HG03135 (cell line): ENCODE measurements around the gene APOA5.

Source experiments
- ATAC-seq: cut with Tn5 transposase; IDR thresholded peaks from one replicate; pipeline ENCODE4 v1.9.1; 2021; ENCODE audit warnings: mild to moderate bottlenecking, moderate library complexity; ENCODE audit not compliant: unreplicated experiment

APOA5 gene

GRCh38 chr11:116828632-116829524 lies 37.2 kb upstream of the APOA5 start:
- ATAC-seq = no peak

- no peak for ATAC-seq
These were observed 35.8 kb upstream of the APOA5 start for GRCh38 chr11:116827461-116827860.

- ATAC-seq = no peak
These were observed 35.2 kb upstream of the APOA5 start for GRCh38 chr11:116826751-116827431.

GRCh38 chr11:116825854-116826750 lies 34.4 kb upstream of the APOA5 start:
- ATAC-seq = no peak

GRCh38 chr11:116825434-116825833 lies 33.8 kb upstream of the APOA5 start:
- ATAC-seq = no peak

GRCh38 chr11:116823031-116823843 lies 31.6 kb upstream of the APOA5 start, which contains the start of gene APOA4:
Gene APOA4 (minus strand): TSS chr11:116823304. CDS start chr11:116823191, 113 bp downstream.
- ATAC-seq = no peak

GRCh38 chr11:116822575-116822974 lies 30.9 kb upstream of the APOA5 start:
- no peak for ATAC-seq

- ATAC-seq = no peak
These were observed 29.6 kb upstream of the APOA5 start for GRCh38 chr11:116821050-116821918.

- no peak for ATAC-seq
These were observed 27.4 kb upstream of the APOA5 start for GRCh38 chr11:116819049-116819448.

- ATAC-seq = no peak
These were observed 22.8 kb upstream of the APOA5 start for GRCh38 chr11:116814502-116814901.

GRCh38 chr11:116813781-116814471 lies 22.2 kb upstream of the APOA5 start:
- no peak for ATAC-seq

- no peak for ATAC-seq
These were observed 21.5 kb upstream of the APOA5 start for GRCh38 chr11:116813170-116813569.

GRCh38 chr11:116812109-116812508 lies 20.4 kb upstream of the APOA5 start:
- no peak for ATAC-seq

GRCh38 chr11:116811194-116811593 lies 19.5 kb upstream of the APOA5 start:
- ATAC-seq = no peak

GRCh38 chr11:116808262-116809175 lies 16.8 kb upstream of the APOA5 start:
- ATAC-seq = no peak

- no peak for ATAC-seq
These were observed 16.1 kb upstream of the APOA5 start for GRCh38 chr11:116807601-116808261.

GRCh38 chr11:116804001-116804400 lies 12.3 kb upstream of the APOA5 start:
- no peak for ATAC-seq
